Adrenal gland (tissue), 5 donors: ENCODE measurements around the gene EIF3D.

Source experiments
- POLR2A ChIP-seq, 2 donors: fragments of 450-650 bp; IDR thresholded peaks; one replicate each; pipeline ENCODE4 v1.6.1; 2017; ENCODE audit warnings: antibody characterized with exemption in 2 of 2, mild to moderate bottlenecking in 2 of 2, moderate library complexity in 1 of 2
- TF ChIP-seq, protein P1 (sequence below), 6 experiments: fragments of 450-650 bp in 4 of 6; fragments of 200-600 bp in 2 of 6; sonication (generic) in 1 of 6; IDR thresholded peaks; 1 replicate in 5 of 6; 2 replicates in 1 of 6; pipeline versions ENCODE4 v1.5.1 to v1.8.0; 2016 to 2021; ENCODE audit warnings: antibody characterized with exemption in 6 of 6, mild to moderate bottlenecking in 2 of 6, moderate library complexity in 1 of 6
- donor health status: DM: no; HTN: no; CAD: no.

GRCh38 chr22:36549033-36549432 lies 20.1 kb upstream of the EIF3D start:
- TF ChIP-seq, protein P1, sequence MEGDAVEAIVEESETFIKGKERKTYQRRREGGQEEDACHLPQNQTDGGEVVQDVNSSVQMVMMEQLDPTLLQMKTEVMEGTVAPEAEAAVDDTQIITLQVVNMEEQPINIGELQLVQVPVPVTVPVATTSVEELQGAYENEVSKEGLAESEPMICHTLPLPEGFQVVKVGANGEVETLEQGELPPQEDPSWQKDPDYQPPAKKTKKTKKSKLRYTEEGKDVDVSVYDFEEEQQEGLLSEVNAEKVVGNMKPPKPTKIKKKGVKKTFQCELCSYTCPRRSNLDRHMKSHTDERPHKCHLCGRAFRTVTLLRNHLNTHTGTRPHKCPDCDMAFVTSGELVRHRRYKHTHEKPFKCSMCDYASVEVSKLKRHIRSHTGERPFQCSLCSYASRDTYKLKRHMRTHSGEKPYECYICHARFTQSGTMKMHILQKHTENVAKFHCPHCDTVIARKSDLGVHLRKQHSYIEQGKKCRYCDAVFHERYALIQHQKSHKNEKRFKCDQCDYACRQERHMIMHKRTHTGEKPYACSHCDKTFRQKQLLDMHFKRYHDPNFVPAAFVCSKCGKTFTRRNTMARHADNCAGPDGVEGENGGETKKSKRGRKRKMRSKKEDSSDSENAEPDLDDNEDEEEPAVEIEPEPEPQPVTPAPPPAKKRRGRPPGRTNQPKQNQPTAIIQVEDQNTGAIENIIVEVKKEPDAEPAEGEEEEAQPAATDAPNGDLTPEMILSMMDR (IDR thresholded peaks at IDR 0.05), result no peak
- no peak for TF ChIP-seq POLR2A (IDR thresholded peaks at IDR 0.05)
